ENCODE results near the gene TSPAN9. TPM values are rescaled to one million over a fixed set of nuclear protein-coding genes. Genes with fewer than 3 reads are reported as not detected.

The TSPAN9 gene
- total RNA-seq, 1 donor from 2014 or later, result 40.9 TPM

- no peak overlapping the region for H3K27ac Mint-ChIP-seq (ENCODE audit: unreplicated experiment)
- H3K4me1 Mint-ChIP-seq (ENCODE audit: low read depth, unreplicated experiment), result peaks cover 24% of the 10 kb centered on the region
- DNase-seq (ENCODE audit: low read depth), result no peak
- Histone ChIP-seq H3K27me3 (ENCODE audit: insufficient read depth, low read length) (no peaks in the 10 kb centered on the region), H3K4me2 (ENCODE audit: low read length) (no peak overlapping the region), H3K9me3 (ENCODE audit: insufficient read depth, low read depth, low read length) (no peaks in the 10 kb centered on the region), H2AFZ (ENCODE audit: low read depth, low read length) (no peak overlapping the region), H3K9ac (ENCODE audit: low read length) (no peak overlapping the region), H4K20me1 (ENCODE audit: insufficient read depth, low read length) (peaks cover 33% of the 10 kb centered on the region), H3K4me1 (ENCODE audit: insufficient read depth, low read length) (peaks cover 33% of the 10 kb centered on the region), H3K79me2 (ENCODE audit: insufficient read depth, low read length) (no peaks in the 10 kb centered on the region), H3K36me3 (ENCODE audit: insufficient read depth, low read length) (no peaks in the 10 kb centered on the region), H3K4me3 (ENCODE audit: insufficient read depth, low read depth, low read length) (no peak overlapping the region), H3K27ac (ENCODE audit: low read depth, low read length) (no peak overlapping the region)
- TF ChIP-seq CTCF (IDR thresholded peaks at IDR 0.05; ENCODE audit: insufficient read depth, low read depth, low read length) (no peak), EZH2 (IDR thresholded peaks at IDR 0.05; ENCODE audit: insufficient read depth, low read length) (no peak)
- H3K27me3 Mint-ChIP-seq (ENCODE audit: low read depth, unreplicated experiment), result peaks cover 9% of the 10 kb centered on the region
- no peaks in the 10 kb centered on the region for H3K9me3 Mint-ChIP-seq (ENCODE audit: unreplicated experiment)
- H3K4me3 Mint-ChIP-seq (ENCODE audit: unreplicated experiment), result peak overlapping the region; percentile 50
- no peak for FAIRE-seq
- peaks cover 10% of the 10 kb centered on the region for H3K36me3 Mint-ChIP-seq (ENCODE audit: low read depth, unreplicated experiment)
Observed at GRCh38 chr12:3214526-3215365, 137.6 kb downstream of the TSPAN9 start.

GRCh38 chr12:3215410-3215975, 138.3 kb downstream of the TSPAN9 start:
- FAIRE-seq (no peak), DNase-seq (ENCODE audit: low read depth) (no peak)
- no peak overlapping the region for H3K9ac ChIP-seq (ENCODE audit: low read length)
- Mint-ChIP-seq H3K27ac (ENCODE audit: unreplicated experiment) (no peak overlapping the region), H3K36me3 (ENCODE audit: low read depth, unreplicated experiment) (peaks cover 10% of the 10 kb centered on the region), H3K27me3 (ENCODE audit: low read depth, unreplicated experiment) (peaks cover 9% of the 10 kb centered on the region), H3K4me3 (ENCODE audit: unreplicated experiment) (no peak overlapping the region), H3K4me1 (ENCODE audit: low read depth, unreplicated experiment) (peaks cover 24% of the 10 kb centered on the region), H3K9me3 (ENCODE audit: unreplicated experiment) (no peaks in the 10 kb centered on the region)
- H3K4me1 ChIP-seq (ENCODE audit: insufficient read depth, low read length), result peaks cover 33% of the 10 kb centered on the region
- no peak overlapping the region for H3K27ac ChIP-seq (ENCODE audit: low read depth, low read length)
- H4K20me1 ChIP-seq (ENCODE audit: insufficient read depth, low read length), result peaks cover 37% of the 10 kb centered on the region
- no peak for TF ChIP-seq EZH2 (IDR thresholded peaks at IDR 0.05; ENCODE audit: insufficient read depth, low read length)
- TF ChIP-seq CTCF (IDR thresholded peaks at IDR 0.05; ENCODE audit: insufficient read depth, low read depth, low read length), result no peak
- no peak overlapping the region for H3K4me2 ChIP-seq (ENCODE audit: low read length)
- no peak overlapping the region for H3K4me3 ChIP-seq (ENCODE audit: insufficient read depth, low read depth, low read length)
- no peaks in the 10 kb centered on the region for H3K36me3 ChIP-seq (ENCODE audit: insufficient read depth, low read length)
- H3K79me2 ChIP-seq (ENCODE audit: insufficient read depth, low read length), result no peaks in the 10 kb centered on the region
- no peaks in the 10 kb centered on the region for H3K27me3 ChIP-seq (ENCODE audit: insufficient read depth, low read length)
- no peak overlapping the region for H2AFZ ChIP-seq (ENCODE audit: low read depth, low read length)
- H3K9me3 ChIP-seq (ENCODE audit: insufficient read depth, low read depth, low read length), result no peaks in the 10 kb centered on the region

- peaks cover 33% of the 10 kb centered on the region for H3K4me1 ChIP-seq (ENCODE audit: insufficient read depth, low read length)
- peaks cover 9% of the 10 kb centered on the region for H3K27me3 Mint-ChIP-seq (ENCODE audit: low read depth, unreplicated experiment)
- DNase-seq (ENCODE audit: low read depth) (no peak), FAIRE-seq (no peak)
- H3K27ac Mint-ChIP-seq (ENCODE audit: unreplicated experiment), result no peak overlapping the region
- TF ChIP-seq EZH2 (IDR thresholded peaks at IDR 0.05; ENCODE audit: insufficient read depth, low read length) (no peak), CTCF (IDR thresholded peaks at IDR 0.05; ENCODE audit: insufficient read depth, low read depth, low read length) (no peak)
- no peaks in the 10 kb centered on the region for H3K9me3 ChIP-seq (ENCODE audit: insufficient read depth, low read depth, low read length)
- peaks cover 24% of the 10 kb centered on the region for H3K4me1 Mint-ChIP-seq (ENCODE audit: low read depth, unreplicated experiment)
- no peak overlapping the region for H3K4me3 ChIP-seq (ENCODE audit: insufficient read depth, low read depth, low read length)
- H3K27me3 ChIP-seq (ENCODE audit: insufficient read depth, low read length), result no peaks in the 10 kb centered on the region
- H3K36me3 Mint-ChIP-seq (ENCODE audit: low read depth, unreplicated experiment), result peaks cover 13% of the 10 kb centered on the region
- H3K4me2 ChIP-seq (ENCODE audit: low read length), result no peak overlapping the region
- no peak overlapping the region for H3K27ac ChIP-seq (ENCODE audit: low read depth, low read length)
- H3K9ac ChIP-seq (ENCODE audit: low read length), result no peak overlapping the region
- no peaks in the 10 kb centered on the region for H3K9me3 Mint-ChIP-seq (ENCODE audit: unreplicated experiment)
- H4K20me1 ChIP-seq (ENCODE audit: insufficient read depth, low read length), result peaks cover 38% of the 10 kb centered on the region
- no peak overlapping the region for H2AFZ ChIP-seq (ENCODE audit: low read depth, low read length)
- H3K4me3 Mint-ChIP-seq (ENCODE audit: unreplicated experiment), result no peak overlapping the region
- H3K79me2 ChIP-seq (ENCODE audit: insufficient read depth, low read length), result no peaks in the 10 kb centered on the region
- no peaks in the 10 kb centered on the region for H3K36me3 ChIP-seq (ENCODE audit: insufficient read depth, low read length)
Observed at GRCh38 chr12:3216097-3216496, 138.9 kb downstream of the TSPAN9 start.
